WERI-Rb-1 (cell line): ENCODE data around the gene MEGF10.

ENCODE experiments used
- DNase-seq: peaks from one replicate; pipeline ENCODE4 v3.0.0-alpha.2; 2020
- H3K27ac ChIP-seq: fragments of 250-450 bp; sonication (Bioruptor Pico); 2 replicates; pipeline ENCODE4 v1.5.1; 2020; ENCODE audit warnings: mild to moderate bottlenecking, moderate library complexity
- H3K27me3 ChIP-seq: fragments of 250-450 bp; sonication (Bioruptor Pico); 2 replicates; pipeline ENCODE4 v1.5.1; 2021; ENCODE audit warnings: mild to moderate bottlenecking, low read depth, moderate library complexity; ENCODE audit not compliant: insufficient read depth, severe bottlenecking
- H3K36me3 ChIP-seq: fragments of 250-450 bp; sonication (Bioruptor Pico); 2 replicates; pipeline ENCODE4 v1.5.1; 2020; ENCODE audit warnings: mild to moderate bottlenecking, moderate library complexity
- H3K4me3 ChIP-seq: 2 replicates; pipeline ENCODE4 v1.5.1; 2011; ENCODE audit warnings: low read depth, mild to moderate bottlenecking, control low read depth, low read length
- H3K9me3 ChIP-seq: fragments of 250-450 bp; sonication (Bioruptor Pico); 2 replicates; pipeline ENCODE4 v1.5.1; 2021; ENCODE audit warnings: mild to moderate bottlenecking, moderate library complexity; ENCODE audit not compliant: severe bottlenecking
- TF ChIP-seq, protein P1 (sequence below): IDR thresholded peaks from 2 replicates; pipeline ENCODE4 v1.5.1; 2011; ENCODE audit warnings: low read depth, mild to moderate bottlenecking, control low read depth, inconsistent platforms, low read length

The MEGF10 gene

DNA sequence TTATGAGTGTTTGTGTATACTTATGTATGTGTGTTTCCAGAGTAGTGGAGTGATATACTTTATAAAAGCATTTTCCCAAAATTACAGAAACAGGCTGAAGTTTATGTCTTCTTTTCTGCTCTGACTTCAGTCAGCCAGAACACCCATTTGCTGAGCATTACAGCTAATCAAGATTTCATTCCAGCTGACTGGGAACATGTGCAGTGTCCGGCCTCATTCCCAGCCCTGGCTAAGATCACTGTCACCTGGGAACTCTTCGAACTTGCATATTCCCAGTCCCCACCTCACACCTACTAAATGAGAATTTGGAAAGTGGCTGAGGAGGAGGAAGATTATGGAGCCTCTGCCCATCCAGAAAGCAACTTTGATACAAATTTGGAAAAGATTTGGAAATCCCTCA, 136.1 kb downstream of the MEGF10 start:
- TF ChIP-seq, protein P1, sequence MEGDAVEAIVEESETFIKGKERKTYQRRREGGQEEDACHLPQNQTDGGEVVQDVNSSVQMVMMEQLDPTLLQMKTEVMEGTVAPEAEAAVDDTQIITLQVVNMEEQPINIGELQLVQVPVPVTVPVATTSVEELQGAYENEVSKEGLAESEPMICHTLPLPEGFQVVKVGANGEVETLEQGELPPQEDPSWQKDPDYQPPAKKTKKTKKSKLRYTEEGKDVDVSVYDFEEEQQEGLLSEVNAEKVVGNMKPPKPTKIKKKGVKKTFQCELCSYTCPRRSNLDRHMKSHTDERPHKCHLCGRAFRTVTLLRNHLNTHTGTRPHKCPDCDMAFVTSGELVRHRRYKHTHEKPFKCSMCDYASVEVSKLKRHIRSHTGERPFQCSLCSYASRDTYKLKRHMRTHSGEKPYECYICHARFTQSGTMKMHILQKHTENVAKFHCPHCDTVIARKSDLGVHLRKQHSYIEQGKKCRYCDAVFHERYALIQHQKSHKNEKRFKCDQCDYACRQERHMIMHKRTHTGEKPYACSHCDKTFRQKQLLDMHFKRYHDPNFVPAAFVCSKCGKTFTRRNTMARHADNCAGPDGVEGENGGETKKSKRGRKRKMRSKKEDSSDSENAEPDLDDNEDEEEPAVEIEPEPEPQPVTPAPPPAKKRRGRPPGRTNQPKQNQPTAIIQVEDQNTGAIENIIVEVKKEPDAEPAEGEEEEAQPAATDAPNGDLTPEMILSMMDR: no peak
- no peak for DNase-seq
- no peaks in the 10 kb centered on the region for H3K27me3 ChIP-seq

DNA sequence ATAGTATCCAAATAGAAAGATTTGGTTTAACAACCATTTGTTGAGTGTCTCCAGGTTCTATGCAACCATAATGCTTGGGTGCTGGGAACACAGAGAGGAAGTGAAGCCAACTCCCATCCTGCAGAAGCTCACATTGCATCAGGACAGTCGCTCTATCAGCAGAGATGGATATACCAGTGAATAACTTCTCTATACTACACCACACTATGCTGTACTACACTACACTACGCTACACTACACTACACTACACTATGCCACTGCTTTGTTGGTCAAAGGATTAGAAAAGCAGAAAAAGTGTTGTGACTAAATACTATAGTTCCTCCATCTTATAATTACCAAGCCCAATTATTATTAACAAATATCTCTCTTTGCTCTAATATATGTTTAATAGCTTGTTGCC, 137.7 kb downstream of the MEGF10 start:
- H3K27ac ChIP-seq: no peak overlapping the region
- TF ChIP-seq, protein P1: no peak
- no peaks in the 10 kb centered on the region for H3K9me3 ChIP-seq
- H3K27me3 ChIP-seq: no peaks in the 10 kb centered on the region
- no peak overlapping the region for H3K4me3 ChIP-seq
- no peak for DNase-seq
- H3K36me3 ChIP-seq: no peaks in the 10 kb centered on the region

More for the DNA sequence above, 136.1 kb downstream of the MEGF10 start:
- Histone ChIP-seq H3K9me3 (no peaks in the 10 kb centered on the region), H3K27ac (no peak overlapping the region), H3K4me3 (no peak overlapping the region), H3K36me3 (no peaks in the 10 kb centered on the region)

DNA sequence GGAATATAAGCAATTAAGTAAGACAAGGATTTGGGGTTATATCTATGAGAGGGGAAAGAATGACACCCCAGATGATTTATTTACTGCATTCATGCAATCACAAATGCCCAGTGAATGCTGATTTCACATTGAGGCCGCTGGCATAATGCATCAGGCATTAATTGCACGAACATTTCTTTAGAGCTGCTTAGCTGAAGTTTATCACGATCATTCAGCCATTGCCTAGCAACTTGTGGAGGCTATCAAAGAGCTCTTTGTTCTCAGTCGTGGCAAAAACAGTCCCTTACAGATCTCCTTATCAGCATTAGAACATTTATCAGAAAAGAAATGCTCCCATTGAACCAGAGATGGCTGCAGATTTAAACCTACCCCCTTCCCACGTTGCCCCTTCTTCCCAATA, 138.2 kb downstream of the MEGF10 start:
- Histone ChIP-seq H3K27me3 (no peaks in the 10 kb centered on the region), H3K9me3 (no peaks in the 10 kb centered on the region), H3K36me3 (no peaks in the 10 kb centered on the region), H3K4me3 (no peak overlapping the region), H3K27ac (no peak overlapping the region)
- DNase-seq: no peak
- TF ChIP-seq, protein P1: no peak

DNA sequence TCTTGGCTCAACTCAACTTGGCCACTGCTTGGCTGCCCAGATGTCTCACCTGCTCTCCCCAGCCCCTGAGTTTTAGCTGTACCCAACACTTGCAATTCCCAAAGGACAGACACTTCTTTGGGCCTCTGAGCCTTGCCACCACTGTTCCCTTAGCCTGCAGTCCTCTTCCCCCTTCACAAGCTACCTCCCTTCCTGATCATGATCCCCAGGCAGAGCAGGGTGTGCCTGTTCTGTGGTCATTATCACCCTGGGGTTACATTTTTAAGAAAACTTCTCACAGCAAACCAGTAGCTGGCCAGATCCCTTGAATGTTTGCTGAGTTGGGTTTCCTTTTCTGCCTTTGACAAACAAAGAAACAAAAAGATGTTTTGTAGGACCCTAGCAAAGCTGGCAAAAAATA, 139.3 kb downstream of the MEGF10 start:
- DNase-seq: no peak
- Histone ChIP-seq H3K27me3 (no peaks in the 10 kb centered on the region), H3K36me3 (no peaks in the 10 kb centered on the region), H3K27ac (no peak overlapping the region), H3K4me3 (no peak overlapping the region), H3K9me3 (no peaks in the 10 kb centered on the region)
- TF ChIP-seq, protein P1: no peak

DNA sequence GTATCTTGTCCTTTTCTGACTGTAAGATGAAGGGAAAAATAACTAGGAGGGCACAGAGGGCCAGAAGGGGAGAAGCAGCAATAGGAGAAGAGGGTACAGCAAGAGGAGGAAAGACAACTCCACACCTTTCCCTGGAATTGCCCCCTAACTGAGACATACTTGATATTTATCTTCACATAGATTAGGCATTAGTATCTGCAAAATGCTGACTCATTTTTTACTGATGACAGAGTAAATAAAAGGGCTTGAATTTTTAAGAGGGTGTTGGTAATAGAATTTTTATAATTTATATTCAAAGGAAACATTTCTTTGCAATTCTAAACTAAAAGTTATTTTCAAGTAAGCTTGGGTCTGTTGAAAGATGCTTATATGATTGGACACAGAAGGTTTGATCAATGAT, 140.0 kb downstream of the MEGF10 start:
- Histone ChIP-seq H3K4me3 (no peak overlapping the region), H3K27ac (no peak overlapping the region), H3K9me3 (no peaks in the 10 kb centered on the region), H3K36me3 (no peaks in the 10 kb centered on the region), H3K27me3 (no peaks in the 10 kb centered on the region)
- DNase-seq: no peak
- TF ChIP-seq, protein P1: no peak

DNA sequence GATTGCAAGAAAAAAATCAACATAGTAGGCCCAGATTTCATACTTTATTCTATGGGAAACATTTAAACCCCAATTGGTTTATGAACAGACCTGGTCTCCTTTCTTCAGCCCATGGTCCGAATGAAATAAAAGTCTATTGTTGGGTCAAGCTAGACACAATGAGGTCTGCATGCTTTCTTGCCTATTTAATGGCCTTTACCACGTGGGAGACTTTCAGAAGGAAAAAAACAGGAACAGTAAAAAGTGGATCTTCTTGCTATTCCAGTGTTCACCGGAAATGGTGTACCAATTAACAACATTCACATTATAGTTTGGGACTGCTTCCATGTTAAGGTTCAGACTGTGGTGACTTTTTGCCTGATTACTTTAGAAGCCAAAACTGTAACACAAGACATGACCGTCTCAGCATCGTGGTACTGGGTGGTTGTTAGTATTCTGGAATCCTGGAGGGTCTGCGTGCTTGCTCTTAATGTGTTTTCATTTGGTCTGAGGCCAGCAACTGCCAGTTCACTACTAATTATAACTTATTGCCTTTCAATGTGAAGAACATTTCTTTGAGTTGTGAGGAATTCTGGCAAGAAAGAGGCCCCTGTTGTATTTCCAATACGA, 141.5 kb downstream of the MEGF10 start:
- Histone ChIP-seq H3K9me3 (no peaks in the 10 kb centered on the region), H3K36me3 (no peaks in the 10 kb centered on the region), H3K27ac (no peak overlapping the region), H3K4me3 (no peak overlapping the region), H3K27me3 (no peaks in the 10 kb centered on the region)
- DNase-seq: no peak
- TF ChIP-seq, protein P1: no peak
